ENCODE measurements around the gene ETS2.

Gene ETS2

GRCh38 chr21:38771536-38771935, 34.2 kb upstream of the ETS2 start:
- DNase-seq (ENCODE audit: low read depth) = no peak
- TF ChIP-seq, protein P1, sequence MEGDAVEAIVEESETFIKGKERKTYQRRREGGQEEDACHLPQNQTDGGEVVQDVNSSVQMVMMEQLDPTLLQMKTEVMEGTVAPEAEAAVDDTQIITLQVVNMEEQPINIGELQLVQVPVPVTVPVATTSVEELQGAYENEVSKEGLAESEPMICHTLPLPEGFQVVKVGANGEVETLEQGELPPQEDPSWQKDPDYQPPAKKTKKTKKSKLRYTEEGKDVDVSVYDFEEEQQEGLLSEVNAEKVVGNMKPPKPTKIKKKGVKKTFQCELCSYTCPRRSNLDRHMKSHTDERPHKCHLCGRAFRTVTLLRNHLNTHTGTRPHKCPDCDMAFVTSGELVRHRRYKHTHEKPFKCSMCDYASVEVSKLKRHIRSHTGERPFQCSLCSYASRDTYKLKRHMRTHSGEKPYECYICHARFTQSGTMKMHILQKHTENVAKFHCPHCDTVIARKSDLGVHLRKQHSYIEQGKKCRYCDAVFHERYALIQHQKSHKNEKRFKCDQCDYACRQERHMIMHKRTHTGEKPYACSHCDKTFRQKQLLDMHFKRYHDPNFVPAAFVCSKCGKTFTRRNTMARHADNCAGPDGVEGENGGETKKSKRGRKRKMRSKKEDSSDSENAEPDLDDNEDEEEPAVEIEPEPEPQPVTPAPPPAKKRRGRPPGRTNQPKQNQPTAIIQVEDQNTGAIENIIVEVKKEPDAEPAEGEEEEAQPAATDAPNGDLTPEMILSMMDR (IDR thresholded peaks at IDR 0.05; ENCODE audit: control insufficient read depth, insufficient read depth, low read depth, low read length, missing control alignments) = no peak
- no peak overlapping the region for H3K4me3 ChIP-seq (ENCODE audit: control insufficient read depth, low read depth, low read length)

- H3K4me3 ChIP-seq (ENCODE audit: control insufficient read depth, low read depth, low read length) = no peak overlapping the region
- TF ChIP-seq, protein P1 (IDR thresholded peaks at IDR 0.05; ENCODE audit: control insufficient read depth, insufficient read depth, low read depth, low read length, missing control alignments) = no peak
- no peak for DNase-seq (ENCODE audit: low read depth)
These were observed 33.1 kb upstream of the ETS2 start for GRCh38 chr21:38772646-38773045.

DNA sequence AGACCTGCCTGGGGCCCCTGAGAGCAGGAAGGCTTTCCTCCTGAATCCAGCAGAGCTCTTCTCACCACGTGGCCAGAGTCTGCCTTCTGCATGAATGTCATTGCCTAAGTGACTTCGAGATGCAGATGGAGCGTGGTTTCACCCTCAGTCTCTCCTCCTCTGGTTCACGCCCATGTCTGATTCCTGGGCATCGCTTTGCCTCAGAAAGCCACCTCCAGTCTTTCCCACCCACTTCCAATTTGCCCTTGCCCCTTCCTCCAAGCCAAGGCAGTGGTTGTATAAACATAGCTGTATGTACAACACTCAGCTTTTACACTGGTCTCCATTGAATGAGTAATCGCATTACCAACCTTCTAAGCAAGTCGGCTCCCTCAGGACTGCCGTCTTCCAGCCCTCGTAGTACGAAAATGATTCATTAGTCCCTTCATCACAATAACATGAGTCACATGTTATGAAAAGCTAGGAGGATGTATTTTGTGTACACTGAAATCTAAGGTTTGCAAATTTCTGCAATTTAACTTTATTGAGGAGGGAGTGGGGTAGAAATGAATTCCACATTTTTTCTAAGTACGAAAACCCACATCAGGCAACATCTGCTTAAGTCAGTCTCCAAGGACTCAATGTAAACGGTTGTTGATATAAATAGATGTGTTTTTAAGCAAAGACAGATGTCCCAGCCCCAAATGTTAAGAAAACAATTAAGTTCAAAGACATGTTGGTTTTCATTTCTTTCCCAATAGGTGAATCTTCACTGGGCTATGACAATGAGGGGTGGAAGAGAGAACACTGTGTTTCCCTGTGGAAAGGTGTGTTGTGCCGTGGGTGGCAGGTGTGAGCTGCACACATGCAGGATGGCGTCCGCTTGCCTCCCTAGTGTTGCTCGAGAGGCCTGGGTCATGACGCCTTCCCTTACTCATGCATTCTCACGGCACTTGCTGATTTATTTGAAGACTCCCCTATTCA, 32.3 kb upstream of the ETS2 start:
- peak; percentile 94 for DNase-seq (ENCODE audit: low read depth)
- TF ChIP-seq, protein P1 (IDR thresholded peaks at IDR 0.05; ENCODE audit: control insufficient read depth, insufficient read depth, low read depth, low read length, missing control alignments) = no peak
- H3K4me3 ChIP-seq (ENCODE audit: control insufficient read depth, low read depth, low read length) = no peak overlapping the region

DNA sequence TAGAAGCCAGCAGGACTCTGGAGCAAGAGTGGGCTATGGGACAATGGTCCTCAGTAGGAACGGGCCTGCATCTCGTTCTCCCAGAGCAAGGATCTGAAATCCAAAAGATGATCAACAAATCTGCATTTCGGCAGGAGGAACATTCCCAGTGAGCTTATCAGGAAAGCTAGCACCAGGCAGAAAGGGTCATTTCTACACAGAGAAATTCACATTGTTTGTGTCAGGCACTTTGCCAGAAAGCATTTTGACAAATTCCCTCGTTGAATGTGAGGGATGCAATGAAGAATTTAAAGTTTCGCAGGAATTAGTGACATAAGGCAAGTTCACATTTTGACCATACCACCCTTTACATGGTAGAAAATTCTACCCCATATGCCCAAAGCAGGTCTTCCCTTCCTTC, 31.6 kb upstream of the ETS2 start:
- TF ChIP-seq, protein P1 (IDR thresholded peaks at IDR 0.05; ENCODE audit: control insufficient read depth, insufficient read depth, low read depth, low read length, missing control alignments) = no peak
- no peak for DNase-seq (ENCODE audit: low read depth)
- H3K4me3 ChIP-seq (ENCODE audit: control insufficient read depth, low read depth, low read length) = no peak overlapping the region

DNA sequence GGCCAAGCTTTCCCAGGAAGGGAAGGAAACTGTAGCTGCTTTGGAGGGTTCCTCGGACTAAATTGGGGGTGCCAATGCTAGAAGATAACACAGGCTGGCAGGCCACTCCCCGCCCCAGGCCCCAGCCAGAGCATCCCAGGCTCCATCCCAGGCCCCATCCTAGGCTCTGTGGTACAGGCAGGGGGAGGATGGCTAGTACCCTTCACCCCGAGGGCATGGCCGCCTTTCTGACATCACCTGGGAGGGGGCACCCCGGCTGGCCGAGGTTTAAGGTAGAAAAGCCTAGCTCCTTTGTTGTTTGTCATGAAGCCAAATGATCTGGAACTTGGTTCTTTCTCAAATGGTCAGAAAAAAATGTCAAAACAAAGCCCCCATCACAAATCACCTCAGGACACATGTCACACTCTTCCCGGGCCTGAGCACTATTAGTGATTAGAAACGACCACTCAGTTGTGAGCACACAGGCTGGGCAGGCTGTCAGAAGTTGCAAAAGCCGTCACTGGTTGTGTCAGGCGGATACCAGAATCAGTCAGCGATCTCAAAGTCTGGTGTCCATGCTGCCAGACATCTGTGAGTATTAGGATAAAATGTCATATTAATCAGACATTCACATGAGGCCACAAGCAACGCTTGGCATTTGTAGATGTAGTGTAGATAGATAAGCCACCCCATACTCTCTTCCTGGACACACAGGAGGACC, 31.0 kb upstream of the ETS2 start:
- no peak for DNase-seq (ENCODE audit: low read depth)
- TF ChIP-seq, protein P1 (IDR thresholded peaks at IDR 0.05; ENCODE audit: control insufficient read depth, insufficient read depth, low read depth, low read length, missing control alignments) = no peak
- no peak overlapping the region for H3K4me3 ChIP-seq (ENCODE audit: control insufficient read depth, low read depth, low read length)

DNA sequence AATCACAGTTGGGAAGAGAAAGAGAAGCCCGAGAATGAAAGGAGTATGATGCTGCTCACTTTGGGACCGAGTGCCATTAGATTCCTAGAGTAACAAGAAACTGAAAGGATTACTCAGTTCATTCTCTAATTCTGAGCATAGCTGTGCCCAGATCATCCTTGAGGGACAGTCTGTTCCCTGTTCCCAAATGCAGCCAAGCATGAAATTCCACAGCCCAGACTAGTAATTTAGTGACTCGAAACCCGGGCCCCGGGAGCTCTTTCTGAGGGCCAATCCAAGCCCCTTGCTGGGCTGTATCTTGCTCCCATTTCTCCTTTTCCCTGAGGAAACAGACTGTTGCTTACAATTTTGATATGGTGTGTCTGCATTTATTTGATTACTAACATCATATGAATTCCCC, 30.0 kb upstream of the ETS2 start:
- H3K4me3 ChIP-seq (ENCODE audit: control insufficient read depth, low read depth, low read length) = no peak overlapping the region
- DNase-seq (ENCODE audit: low read depth) = no peak
- TF ChIP-seq, protein P1 (IDR thresholded peaks at IDR 0.05; ENCODE audit: control insufficient read depth, insufficient read depth, low read depth, low read length, missing control alignments) = no peak

Measured in AG09309 (cell line).